Neural crest cell (in vitro differentiated cells): ENCODE measurements around the gene ADM. TPM values are rescaled to one million over a fixed set of nuclear protein-coding genes. Genes with fewer than 3 reads are reported as not detected.

Experiments
- DNase-seq: peaks from one replicate; pipeline ENCODE4 v3.0.0; 2021; ENCODE audit warnings: low read depth, mixed read lengths, low spot score
- H3K27ac Mint-ChIP-seq: one replicate; pipeline ENCODE4 v1.8.0; 2021; ENCODE audit warnings: mild to moderate bottlenecking, mixed read lengths; ENCODE audit not compliant: unreplicated experiment
- H3K27me3 Mint-ChIP-seq: 2 replicates; pipeline ENCODE4 v1.8.0; 2021; ENCODE audit warnings: low read depth, mild to moderate bottlenecking, mixed read lengths
- H3K36me3 Mint-ChIP-seq: 2 replicates; pipeline ENCODE4 v1.8.0; 2021; ENCODE audit warnings: low read depth, mild to moderate bottlenecking, mixed read lengths
- H3K4me1 Mint-ChIP-seq: 2 replicates; pipeline ENCODE4 v1.8.0; 2021; ENCODE audit warnings: mixed read lengths
- H3K4me3 Mint-ChIP-seq: one replicate; pipeline ENCODE4 v1.8.0; 2021; ENCODE audit warnings: mild to moderate bottlenecking, mixed read lengths
- H3K9me3 Mint-ChIP-seq: 2 replicates; pipeline ENCODE4 v1.8.0; 2021; ENCODE audit warnings: mixed read lengths
- CTCF ChIP-seq: fragments of 200-600 bp; sonication (generic); conservative IDR thresholded peaks from 2 replicates; pipeline ENCODE4 v1.5.0; 2021; ENCODE audit warnings: antibody characterized with exemption, mild to moderate bottlenecking
- total RNA-seq: library from RNA; stranded (reverse); gene quantifications from 2 replicates; pipeline ENCODE4 v1.2.1, GENCODE V29; 2021

ADM gene
- total RNA-seq, 1 donor from 2014 or later = 13.9 TPM

- Mint-ChIP-seq H3K9me3 (peaks cover 5% of the 10 kb centered on the region), H3K36me3 (peaks cover 3% of the 10 kb centered on the region), H3K4me1 (no peaks in the 10 kb centered on the region), H3K27me3 (no peaks in the 10 kb centered on the region), H3K4me3 (no peak overlapping the region), H3K27ac (no peak overlapping the region)
- no peak for DNase-seq
- TF ChIP-seq CTCF = no peak
Measured at GRCh38 chr11:10265936-10266335, 38.9 kb upstream of the ADM start.

DNA sequence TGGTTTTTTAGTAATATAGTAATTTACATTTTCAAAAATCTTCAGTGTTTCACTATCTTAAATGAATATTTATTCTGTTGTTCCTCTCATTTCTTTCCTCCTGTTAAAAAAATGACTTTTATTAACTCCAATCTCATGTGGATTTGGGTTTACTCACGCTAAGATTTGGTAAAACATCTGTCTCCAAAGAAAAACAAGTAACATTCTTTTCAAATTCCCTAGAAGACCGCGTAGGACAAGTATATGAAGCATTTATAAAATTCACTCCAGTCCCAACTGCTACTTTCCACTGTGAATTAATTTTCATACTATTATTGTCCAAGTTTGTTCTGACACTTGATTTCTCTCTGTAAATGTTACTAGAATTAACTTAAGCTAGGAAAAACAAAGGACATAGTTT lies 37.1 kb upstream of the ADM start:
- no peaks in the 10 kb centered on the region for H3K27me3 Mint-ChIP-seq
- H3K4me1 Mint-ChIP-seq = no peaks in the 10 kb centered on the region
- H3K4me3 Mint-ChIP-seq = no peak overlapping the region
- peaks cover 5% of the 10 kb centered on the region for H3K9me3 Mint-ChIP-seq
- no peak for DNase-seq
- H3K36me3 Mint-ChIP-seq = peaks cover 3% of the 10 kb centered on the region
- TF ChIP-seq CTCF = no peak
- H3K27ac Mint-ChIP-seq = no peak overlapping the region

DNA sequence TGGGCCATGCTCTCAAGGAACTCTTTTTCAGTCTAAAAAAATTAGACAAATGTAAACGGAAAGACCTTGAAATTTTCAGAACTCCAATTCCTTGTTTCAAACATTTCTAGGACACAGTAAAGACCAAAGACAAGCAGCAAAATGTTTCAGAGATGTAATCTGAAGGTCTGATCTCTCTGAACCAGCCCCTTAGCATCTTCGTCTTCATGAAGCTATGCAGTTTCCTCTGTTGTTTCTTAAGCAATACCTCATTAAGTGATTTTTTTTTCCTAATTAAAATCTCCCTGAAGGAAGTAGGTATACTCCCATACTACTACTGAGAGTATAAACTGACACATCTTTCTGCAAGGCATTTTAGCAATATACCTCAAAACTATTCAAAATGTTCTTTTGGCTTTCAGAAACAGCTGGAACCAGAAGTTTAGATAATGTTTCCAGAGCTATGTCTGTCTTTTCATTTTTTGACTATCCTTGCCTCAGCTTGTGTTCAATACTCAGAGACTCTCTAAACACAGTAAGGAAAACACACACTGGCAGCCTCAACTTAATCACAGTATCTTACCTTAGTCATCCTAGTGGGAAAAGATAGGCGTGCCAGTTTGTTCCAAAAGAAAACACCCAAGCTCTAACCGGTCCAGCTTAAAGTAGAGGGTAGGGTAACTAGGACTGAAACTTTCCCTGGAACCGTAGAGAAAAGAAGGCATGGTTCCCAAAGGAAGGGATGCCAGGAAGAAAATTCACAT lies 36.0 kb upstream of the ADM start:
- no peak for DNase-seq
- H3K4me3 Mint-ChIP-seq = no peak overlapping the region
- peaks cover 3% of the 10 kb centered on the region for H3K36me3 Mint-ChIP-seq
- TF ChIP-seq CTCF = no peak
- H3K27ac Mint-ChIP-seq = no peak overlapping the region
- H3K9me3 Mint-ChIP-seq = peaks cover 5% of the 10 kb centered on the region
- no peaks in the 10 kb centered on the region for H3K27me3 Mint-ChIP-seq
- H3K4me1 Mint-ChIP-seq = no peaks in the 10 kb centered on the region

GRCh38 chr11:10272132-10272531 lies 32.7 kb upstream of the ADM start:
- Mint-ChIP-seq H3K27me3 (no peaks in the 10 kb centered on the region), H3K36me3 (no peaks in the 10 kb centered on the region), H3K4me1 (peaks cover 5% of the 10 kb centered on the region), H3K9me3 (no peaks in the 10 kb centered on the region), H3K4me3 (no peak overlapping the region), H3K27ac (no peak overlapping the region)
- DNase-seq = no peak
- TF ChIP-seq CTCF = no peak

DNA sequence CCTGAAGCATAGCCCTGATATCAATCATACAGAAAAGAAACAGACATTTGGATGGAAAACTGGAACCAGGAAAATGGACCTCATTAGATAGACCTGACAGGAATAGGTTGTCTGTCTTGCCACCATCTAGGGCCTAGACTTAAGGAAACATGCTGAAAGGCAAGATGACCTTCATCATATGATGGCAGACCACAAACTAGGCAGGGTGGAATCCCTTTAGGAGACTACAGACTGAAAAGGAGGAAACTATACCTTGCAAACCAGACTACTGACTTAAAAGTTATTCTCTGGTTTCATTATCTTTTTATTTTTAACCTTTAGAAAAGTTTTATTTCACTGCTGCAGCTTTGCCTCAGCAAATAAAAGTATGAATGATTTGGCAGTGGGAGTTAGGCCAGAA lies 31.1 kb upstream of the ADM start:
- DNase-seq = no peak
- Mint-ChIP-seq H3K4me3 (no peak overlapping the region), H3K36me3 (no peaks in the 10 kb centered on the region), H3K27me3 (no peaks in the 10 kb centered on the region), H3K4me1 (peaks cover 5% of the 10 kb centered on the region), H3K9me3 (no peaks in the 10 kb centered on the region), H3K27ac (no peak overlapping the region)
- no peak for TF ChIP-seq CTCF
